Body of pancreas (tissue), 4 donors: ENCODE data around the gene EIF2B5. TPM values are rescaled to one million over a fixed set of nuclear protein-coding genes. Genes with fewer than 3 reads are reported as not detected.

Experiments
- ATAC-seq: fragments of 150-250 bp; one replicate; pipeline ENCODE4 v1.9.1; 2016
- DNase-seq, 4 donors: peaks; one replicate each; pipeline ENCODE4 v3.0.0-alpha.2; 2019
- H3K27ac ChIP-seq, 4 donors: fragments of 200-600 bp; sonication (generic); 1 replicate in 3 of 4; 2 replicates in 1 of 4; pipeline versions ENCODE4 v1.5.1 to v1.6.1; 2016 to 2019; ENCODE audit warnings: mild to moderate bottlenecking in 1 of 4, mixed read lengths in 1 of 4, moderate library complexity in 1 of 4
- H3K27me3 ChIP-seq, 2 donors: fragments of 200-600 bp; sonication (generic); one replicate each; pipeline ENCODE4 v1.6.0; 2016; ENCODE audit warnings: mild to moderate bottlenecking in 1 of 2
- H3K36me3 ChIP-seq, 2 donors: fragments of 200-600 bp; sonication (generic); replicated peaks in 1 of 2; 2 replicates each; pipeline ENCODE4 v1.5.1; 2016; ENCODE audit warnings: low read depth in 2 of 2; ENCODE audit not compliant: insufficient read depth in 1 of 2
- H3K4me1 ChIP-seq: fragments of 200-600 bp; sonication (generic); one replicate; pipeline ENCODE4 v1.6.0; 2016
- H3K4me3 ChIP-seq, 2 donors: fragments of 200-600 bp; sonication (generic); 1 replicate in 1 of 2; 2 replicates in 1 of 2; pipeline ENCODE4 v1.5.1; 2016 to 2019
- H3K9me3 ChIP-seq, 3 donors: fragments of 200-600 bp; sonication (generic); 1 replicate in 2 of 3; 2 replicates in 1 of 3; pipeline ENCODE4 v1.5.1; 2016
- POLR2A ChIP-seq, 3 donors: fragments of 450-650 bp; IDR thresholded peaks; one replicate each; pipeline ENCODE4 v1.6.1; 2016; ENCODE audit warnings: antibody characterized with exemption in 3 of 3, mild to moderate bottlenecking in 2 of 3
- WGBS, 2 donors: methylation state at CpG; one replicate each; pipeline ENCODE4 v1.1.5; 2017; 5-methylcytosine and 5-hydroxymethylcytosine counted together
- intact Hi-C: fragments of 100-400 bp; cut with DNase I; formaldehyde crosslinking; loops from one replicate; pipeline ENCODE4 v1.15.1; 2023
- total RNA-seq, 2 donors: library from RNA; depleted of rRNA; stranded (reverse); fragments of >200 nt; gene quantifications; one replicate each; pipeline ENCODE4 v1.1.0, GENCODE V29; 2016
- TF ChIP-seq, protein P1 (sequence below), 7 experiments: fragments of 450-650 bp in 4 of 7; fragments of 200-600 bp in 3 of 7; sonication (generic) in 3 of 7; IDR thresholded peaks; one replicate each; pipeline ENCODE4 v1.5.1; 2016 to 2019; ENCODE audit warnings: antibody characterized with exemption in 7 of 7

The EIF2B5 gene
- total RNA-seq, 2 donors from 2014 or later = 9.9 to 21.8 TPM

DNA sequence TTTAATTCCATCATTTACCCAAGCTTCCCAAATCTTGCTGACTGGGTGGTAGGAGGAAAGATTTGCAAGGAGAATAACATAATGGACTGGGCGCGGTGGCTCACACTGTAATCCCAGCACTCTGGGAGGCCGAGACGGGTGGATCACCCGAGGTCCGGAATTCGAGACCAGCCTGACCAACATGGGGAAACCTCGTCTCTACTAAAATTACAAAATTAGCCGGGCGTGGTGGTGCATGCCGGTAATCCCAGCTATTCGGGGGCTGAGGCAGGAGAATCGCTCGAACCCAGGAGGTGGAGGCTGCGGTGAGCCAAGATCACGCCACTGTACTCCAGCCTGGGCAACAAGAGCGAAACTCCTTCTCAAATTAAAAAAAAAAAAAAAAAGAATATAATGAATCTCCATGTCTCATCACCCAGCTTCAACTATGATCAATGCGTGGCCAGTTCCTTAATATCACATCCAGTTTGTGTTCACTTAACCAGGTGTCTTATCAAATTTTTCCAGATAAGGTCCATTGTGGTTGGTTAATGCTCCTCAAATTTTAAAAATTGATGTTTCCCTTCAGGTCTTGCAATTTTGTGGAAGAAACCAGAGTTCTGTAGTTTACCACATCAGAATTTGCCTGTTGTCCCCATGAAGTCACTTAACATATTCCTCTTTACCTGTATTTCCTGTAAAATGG, 49.5 kb downstream of the EIF2B5 start:
- Histone ChIP-seq H3K4me1 (peaks cover 21% of the 10 kb centered on the region), H3K36me3 (peaks cover 16 to 47% of the 10 kb centered on the region in 2 donors), H3K27ac (peak overlapping the region; percentile 69 to 84 (median 81)), H3K27me3 (no peaks in the 10 kb centered on the region), H3K4me3 (no peak overlapping the region), H3K9me3 (no peaks in the 10 kb centered on the region)
- ATAC-seq = no peak
- 93 to 94% methylated on average over 18 of the region's 18 CpGs for WGBS, 2 donors
- no peak for DNase-seq
- TF ChIP-seq, protein P1, sequence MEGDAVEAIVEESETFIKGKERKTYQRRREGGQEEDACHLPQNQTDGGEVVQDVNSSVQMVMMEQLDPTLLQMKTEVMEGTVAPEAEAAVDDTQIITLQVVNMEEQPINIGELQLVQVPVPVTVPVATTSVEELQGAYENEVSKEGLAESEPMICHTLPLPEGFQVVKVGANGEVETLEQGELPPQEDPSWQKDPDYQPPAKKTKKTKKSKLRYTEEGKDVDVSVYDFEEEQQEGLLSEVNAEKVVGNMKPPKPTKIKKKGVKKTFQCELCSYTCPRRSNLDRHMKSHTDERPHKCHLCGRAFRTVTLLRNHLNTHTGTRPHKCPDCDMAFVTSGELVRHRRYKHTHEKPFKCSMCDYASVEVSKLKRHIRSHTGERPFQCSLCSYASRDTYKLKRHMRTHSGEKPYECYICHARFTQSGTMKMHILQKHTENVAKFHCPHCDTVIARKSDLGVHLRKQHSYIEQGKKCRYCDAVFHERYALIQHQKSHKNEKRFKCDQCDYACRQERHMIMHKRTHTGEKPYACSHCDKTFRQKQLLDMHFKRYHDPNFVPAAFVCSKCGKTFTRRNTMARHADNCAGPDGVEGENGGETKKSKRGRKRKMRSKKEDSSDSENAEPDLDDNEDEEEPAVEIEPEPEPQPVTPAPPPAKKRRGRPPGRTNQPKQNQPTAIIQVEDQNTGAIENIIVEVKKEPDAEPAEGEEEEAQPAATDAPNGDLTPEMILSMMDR (IDR thresholded peaks at IDR 0.05) = no peak
- TF ChIP-seq POLR2A (IDR thresholded peaks at IDR 0.05) = no peak
- intact Hi-C loops = no loop called here

DNA sequence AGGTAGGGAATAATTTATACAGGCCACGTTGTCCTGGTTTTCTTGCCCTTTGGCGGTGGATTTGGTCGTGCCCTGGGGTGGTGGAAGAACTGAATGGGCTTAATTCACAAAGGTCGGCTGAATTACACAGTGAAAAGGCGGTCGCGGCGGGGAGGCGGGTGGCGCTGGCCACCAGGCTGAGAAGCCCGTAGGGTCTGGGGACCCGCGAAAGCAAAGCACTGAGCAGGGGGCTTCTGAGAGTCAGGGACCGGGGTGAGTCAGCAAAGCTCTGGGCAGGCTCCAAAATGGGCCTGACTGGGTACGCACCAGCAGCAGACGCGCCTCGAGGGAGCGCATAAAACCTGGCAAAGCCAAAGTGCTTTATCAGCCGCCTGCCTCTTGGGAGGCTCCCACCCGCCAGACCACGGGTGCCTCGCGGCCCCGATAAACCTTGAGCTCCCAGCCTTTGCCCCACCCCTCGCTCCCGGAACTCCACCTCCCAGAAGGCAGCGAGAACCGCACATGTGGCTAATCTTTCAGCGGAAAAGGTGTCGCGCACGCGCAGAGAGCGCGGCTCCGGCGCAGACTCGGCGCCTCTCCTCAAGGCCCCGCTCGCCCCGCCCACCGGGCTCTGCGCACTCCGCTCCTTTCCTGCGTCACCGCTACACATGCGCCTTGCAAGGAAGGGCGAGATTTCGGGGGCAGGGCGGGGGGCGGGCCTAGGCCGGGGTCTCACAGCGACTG, 50.5 kb downstream of the EIF2B5 start:
- Histone ChIP-seq H3K4me1 (peaks cover 21% of the 10 kb centered on the region), H3K9me3 (no peaks in the 10 kb centered on the region), H3K36me3 (peaks cover 16 to 44% of the 10 kb centered on the region in 2 donors), H3K27ac (peak overlapping the region; percentile 69 to 84 (median 81)), H3K27me3 (no peaks in the 10 kb centered on the region), H3K4me3 (peak overlapping the region; percentile 31 to 91)
- TF ChIP-seq POLR2A (IDR thresholded peaks at IDR 0.05) = no peak
- TF ChIP-seq, protein P1 (IDR thresholded peaks at IDR 0.05) = no peak
- WGBS, 2 donors = 2 to 12% methylated on average over 8 to 55 of the region's 55 CpGs
- intact Hi-C loops = no loop called here
- ATAC-seq (peak; percentile 98), DNase-seq (peak; percentile 99 to 100 (median 100))

DNA sequence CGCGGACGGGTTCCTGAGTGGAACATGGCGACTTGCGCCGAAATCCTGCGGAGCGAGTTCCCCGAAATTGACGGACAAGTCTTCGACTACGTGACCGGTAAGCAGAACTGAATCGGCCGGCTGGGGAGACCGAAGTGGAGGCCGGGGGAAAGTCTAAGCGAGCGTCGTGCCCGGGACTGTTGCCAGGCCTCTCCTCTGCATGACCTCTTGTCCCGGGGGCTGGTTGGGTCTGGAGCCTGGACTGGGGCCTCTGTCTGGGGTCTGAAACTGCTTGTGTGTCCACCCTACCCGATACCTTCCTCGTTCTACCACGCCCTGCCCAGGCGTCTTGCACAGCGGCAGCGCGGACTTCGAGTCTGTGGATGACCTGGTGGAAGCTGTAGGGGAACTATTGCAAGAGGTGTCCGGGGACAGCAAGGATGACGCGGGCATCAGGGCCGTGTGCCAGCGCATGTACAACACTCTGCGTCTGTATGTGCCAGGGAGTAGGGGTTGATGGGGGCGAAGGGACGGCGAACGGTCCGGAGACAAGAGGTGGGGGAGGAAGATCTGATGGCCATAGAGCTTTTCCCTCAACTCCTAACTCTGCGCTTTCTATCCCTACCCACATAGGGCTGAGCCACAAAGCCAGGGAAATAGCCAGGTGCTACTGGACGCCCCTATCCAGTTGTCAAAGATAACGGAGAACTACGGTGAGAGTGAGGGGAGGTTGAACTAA, 51.2 kb downstream of the EIF2B5 start, which contains the start of gene ABCF3:
Gene ABCF3, plus strand, starts transcription at position 16 of the 718 bp plus-strand sequence. Its CDS starts 9 bp downstream, at position 25.
- H3K27ac ChIP-seq = peak within 1 kb of the TSS; percentile 69 to 84 (median 81)
- DNase-seq = peak in 2 of 4 donors; percentile 55 to 58
- peaks cover 21% of the 10 kb centered on the region for H3K4me1 ChIP-seq
- no peaks in the 10 kb centered on the region for H3K27me3 ChIP-seq
- peak; percentile 39 to 89 (median 79) for TF ChIP-seq POLR2A (IDR thresholded peaks at IDR 0.05)
- TF ChIP-seq, protein P1 (IDR thresholded peaks at IDR 0.05) = no peak
- WGBS, 2 donors = 0 to 1% methylated on average over 42 to 45 of the region's 45 CpGs
- H3K9me3 ChIP-seq = no peaks in the 10 kb centered on the region
- intact Hi-C loops = no loop called here
- peaks cover 16 to 44% of the 10 kb centered on the region in 2 donors for H3K36me3 ChIP-seq
- peak; percentile 18 for ATAC-seq
- H3K4me3 ChIP-seq = peak within 1 kb of the TSS; percentile 31 to 91

DNA sequence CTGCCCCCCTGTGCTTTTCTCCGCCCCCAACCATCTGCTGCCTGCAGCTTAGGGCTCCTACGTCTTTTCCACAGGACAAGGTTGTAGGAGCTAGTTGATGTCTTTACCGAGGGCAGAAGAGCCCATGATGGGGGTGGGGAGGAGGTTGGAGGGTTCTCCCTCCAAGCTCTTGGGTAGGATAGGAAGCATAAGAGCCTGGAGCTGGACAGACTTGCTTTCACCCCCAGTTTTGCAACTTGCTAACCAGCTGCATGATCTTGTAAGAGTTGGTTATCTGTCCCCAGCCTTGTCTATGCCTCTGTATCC, 51.7 kb downstream of the EIF2B5 start:
- ATAC-seq (no peak), DNase-seq (no peak)
- Histone ChIP-seq H3K27ac (peak overlapping the region; percentile 61 to 84 (median 81)), H3K9me3 (no peaks in the 10 kb centered on the region), H3K27me3 (no peaks in the 10 kb centered on the region), H3K36me3 (peaks cover 14 to 40% of the 10 kb centered on the region in 2 donors), H3K4me1 (peaks cover 21% of the 10 kb centered on the region), H3K4me3 (peak overlapping the region; percentile 31 to 91)
- TF ChIP-seq, protein P1 (IDR thresholded peaks at IDR 0.05) = no peak
- TF ChIP-seq POLR2A (IDR thresholded peaks at IDR 0.05) = no peak
- intact Hi-C loops = no loop called here
- 0 to 7% methylated on average over 2 to 3 of the region's 3 CpGs for WGBS, 2 donors
